Sigmoid colon (tissue), 4 donors: ENCODE measurements around the gene DMRTB1.

Source experiments
- POLR2A ChIP-seq, 2 donors: fragments of 450-650 bp; IDR thresholded peaks; one replicate each; pipeline ENCODE4 v1.6.1; 2016; ENCODE audit warnings: antibody characterized with exemption in 2 of 2, mild to moderate bottlenecking in 2 of 2, moderate library complexity in 2 of 2
- POLR2AphosphoS5 ChIP-seq, 4 donors: sonication (generic); formaldehyde crosslinking; IDR thresholded peaks; one replicate each; pipeline ENCODE4 v1.6.1; 2017; ENCODE audit warnings: antibody characterized with exemption in 4 of 4
- TF ChIP-seq, protein P1 (sequence below), 4 experiments: fragments of 450-650 bp in 3 of 4; fragments of 200-600 bp in 1 of 4; IDR thresholded peaks; one replicate each; pipeline ENCODE4 v1.5.1; 2016 to 2019; ENCODE audit warnings: antibody characterized with exemption in 4 of 4, mild to moderate bottlenecking in 3 of 4, moderate library complexity in 2 of 4

GRCh38 chr1:53454019-53454418 is 5.2 kb upstream of the DMRTB1 start:
- TF ChIP-seq, protein P1, sequence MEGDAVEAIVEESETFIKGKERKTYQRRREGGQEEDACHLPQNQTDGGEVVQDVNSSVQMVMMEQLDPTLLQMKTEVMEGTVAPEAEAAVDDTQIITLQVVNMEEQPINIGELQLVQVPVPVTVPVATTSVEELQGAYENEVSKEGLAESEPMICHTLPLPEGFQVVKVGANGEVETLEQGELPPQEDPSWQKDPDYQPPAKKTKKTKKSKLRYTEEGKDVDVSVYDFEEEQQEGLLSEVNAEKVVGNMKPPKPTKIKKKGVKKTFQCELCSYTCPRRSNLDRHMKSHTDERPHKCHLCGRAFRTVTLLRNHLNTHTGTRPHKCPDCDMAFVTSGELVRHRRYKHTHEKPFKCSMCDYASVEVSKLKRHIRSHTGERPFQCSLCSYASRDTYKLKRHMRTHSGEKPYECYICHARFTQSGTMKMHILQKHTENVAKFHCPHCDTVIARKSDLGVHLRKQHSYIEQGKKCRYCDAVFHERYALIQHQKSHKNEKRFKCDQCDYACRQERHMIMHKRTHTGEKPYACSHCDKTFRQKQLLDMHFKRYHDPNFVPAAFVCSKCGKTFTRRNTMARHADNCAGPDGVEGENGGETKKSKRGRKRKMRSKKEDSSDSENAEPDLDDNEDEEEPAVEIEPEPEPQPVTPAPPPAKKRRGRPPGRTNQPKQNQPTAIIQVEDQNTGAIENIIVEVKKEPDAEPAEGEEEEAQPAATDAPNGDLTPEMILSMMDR (IDR thresholded peaks at IDR 0.05), result no peak
- TF ChIP-seq POLR2A (IDR thresholded peaks at IDR 0.05) (no peak), POLR2AphosphoS5 (IDR thresholded peaks at IDR 0.05) (no peak)
